A549 (cell line): ENCODE measurements around the gene TSHR. TPM values are rescaled to one million over a fixed set of nuclear protein-coding genes. Genes with fewer than 3 reads are reported as not detected.

ENCODE experiments used
- ATAC-seq, 2 experiments: fragments of 200-7000 bp in 1 of 2; fragments of >200 bp in 1 of 2; cut with Nextera tagmentation in 1 of 2; cut with Tn5 transposase in 1 of 2; 3 replicates each; pipeline versions ENCODE4 v1.8.0 to v1.9.1; 2018 to 2020; ENCODE audit warnings: mild to moderate bottlenecking in 1 of 2, moderate library complexity in 1 of 2
- CTCF ChIA-PET: fragments of 300-600 bp; sonication (Branson Sonifier 250); formaldehyde crosslinking; extraction: SDS; loops from one replicate; lab custom pipeline; 2021; ENCODE audit warnings: antibody characterized with exemption, inconsistent platforms; lab: Yijun Ruan, JAX
- POLR2A ChIA-PET: fragments of 350-600 bp; formaldehyde crosslinking; extraction: SDS; loops from one replicate; lab custom pipeline; 2021; ENCODE audit warnings: antibody characterized with exemption, inconsistent platforms; lab: Yijun Ruan, JAX
- DNase-seq, 2 experiments: peaks; one replicate each; pipeline versions ENCODE4 v3.0.0 to v3.0.0-alpha.2; 2011 to 2016; ENCODE audit warnings: low read depth in 1 of 2, low spot score in 1 of 2
- FAIRE-seq: peaks from 2 replicates; lab custom pipeline; 2011; peaks lifted over from hg19 to GRCh38; lab: Jason Lieb, UNC
- H3K27ac ChIP-seq, 2 experiments: fragments of >200 bp; sonication (Bioruptor Twin); formaldehyde crosslinking; 3 replicates each; pipeline ENCODE4 v1.5.1; 2016 to 2017
- H3K4me1 ChIP-seq: fragments of >200 bp; sonication (Bioruptor Twin); formaldehyde crosslinking; 3 replicates; pipeline ENCODE4 v1.6.1; 2016
- H3K4me2 ChIP-seq: fragments of >200 bp; sonication (Bioruptor Twin); formaldehyde crosslinking; 3 replicates; pipeline ENCODE4 v1.6.1; 2016
- H3K4me3 ChIP-seq: fragments of >200 bp; sonication (Bioruptor Twin); formaldehyde crosslinking; 3 replicates; pipeline ENCODE4 v1.5.1; 2016
- H3K9me3 ChIP-seq: fragments of >200 bp; sonication (Bioruptor Twin); formaldehyde crosslinking; 3 replicates; pipeline ENCODE4 v1.6.1; 2016
- BHLHE40 ChIP-seq: IDR thresholded peaks from 2 replicates; pipeline ENCODE4 v1.6.1; 2012; ENCODE audit warnings: low read depth, low read length, inconsistent platforms
- CBX8 ChIP-seq: fragments of 200-600 bp; sonication (generic); IDR thresholded peaks from 2 replicates; pipeline ENCODE4 v1.6.1; 2016
- CEBPB ChIP-seq, 2 experiments: fragments of >200 bp in 1 of 2; sonication (Bioruptor Twin) in 1 of 2; formaldehyde crosslinking in 1 of 2; IDR thresholded peaks; 2 replicates each; pipeline ENCODE4 v1.6.1; 2012 to 2016
- CHD2 ChIP-seq: fragments of 150-350 bp; IDR thresholded peaks from 2 replicates; pipeline ENCODE4 v1.6.1; 2014; ENCODE audit warnings: low read length; ENCODE audit not compliant: partially characterized antibody
- CHD4 ChIP-seq: fragments of 200-600 bp; sonication (generic); IDR thresholded peaks from 2 replicates; pipeline ENCODE4 v1.6.1; 2016; ENCODE audit warnings: antibody characterized with exemption, mild to moderate bottlenecking, borderline replicate concordance
- EHF ChIP-seq: fragments of 250-450 bp; sonication (Bioruptor Pico); IDR thresholded peaks from 2 replicates; pipeline ENCODE4 v1.5.0; 2020; ENCODE audit warnings: mild to moderate bottlenecking
- HES2 ChIP-seq: fragments of >200 bp; sonication (Bioruptor Twin); formaldehyde crosslinking; IDR thresholded peaks from 2 replicates; pipeline ENCODE4 v1.6.1; 2016
- HMGXB4 ChIP-seq: fragments of 250-450 bp; sonication (Bioruptor Pico); IDR thresholded peaks from 2 replicates; pipeline ENCODE4 v1.5.0; 2021; ENCODE audit warnings: mild to moderate bottlenecking, moderate library complexity, borderline replicate concordance
- HOXA7 ChIP-seq: fragments of 250-450 bp; sonication (Bioruptor Pico); IDR thresholded peaks from 2 replicates; pipeline ENCODE4 v1.5.0; 2020; ENCODE audit warnings: mild to moderate bottlenecking, moderate library complexity
- HOXB13 ChIP-seq: fragments of 250-450 bp; sonication (Bioruptor Pico); IDR thresholded peaks from 2 replicates; pipeline ENCODE4 v1.5.0; 2020; ENCODE audit warnings: low read depth, mild to moderate bottlenecking, moderate library complexity
- HOXB5 ChIP-seq: fragments of 250-450 bp; sonication (Bioruptor Pico); IDR thresholded peaks from 2 replicates; pipeline ENCODE4 v1.5.0; 2020; ENCODE audit warnings: mild to moderate bottlenecking, moderate library complexity
- JUNB ChIP-seq: fragments of >200 bp; sonication (Bioruptor Twin); formaldehyde crosslinking; IDR thresholded peaks from 2 replicates; pipeline ENCODE4 v1.6.1; 2016
- MAZ ChIP-seq: fragments of 150-350 bp; IDR thresholded peaks from 2 replicates; pipeline ENCODE4 v1.6.1; 2014; ENCODE audit warnings: antibody characterized with exemption, low read depth, low read length, borderline replicate concordance
- NFE2L2 ChIP-seq: fragments of 150-350 bp; conservative IDR thresholded peaks from 2 replicates; pipeline ENCODE4 v1.6.1; 2014; ENCODE audit warnings: low read length
- NPAS2 ChIP-seq: fragments of 250-450 bp; sonication (Bioruptor Pico); IDR thresholded peaks from 2 replicates; pipeline ENCODE4 v1.8.0; 2022; ENCODE audit warnings: mild to moderate bottlenecking, moderate library complexity, borderline replicate concordance
- PHF8 ChIP-seq: fragments of 200-600 bp; sonication (generic); IDR thresholded peaks from 2 replicates; pipeline ENCODE4 v1.6.1; 2016; ENCODE audit warnings: low read depth, mild to moderate bottlenecking, antibody characterized with exemption, moderate library complexity, borderline replicate concordance
- POLR2A ChIP-seq: IDR thresholded peaks from 2 replicates; pipeline ENCODE4 v1.6.1; 2012; ENCODE audit warnings: mild to moderate bottlenecking, low read length
- RCOR1 ChIP-seq: fragments of 150-350 bp; IDR thresholded peaks from 2 replicates; pipeline ENCODE4 v1.6.1; 2014; ENCODE audit warnings: antibody characterized with exemption, low read length, low read depth
- RFX5 ChIP-seq: fragments of 450-650 bp; IDR thresholded peaks from 2 replicates; pipeline ENCODE4 v1.7.1; 2014; ENCODE audit warnings: antibody characterized with exemption, mild to moderate bottlenecking, moderate library complexity
- SREBF2 ChIP-seq: fragments of 450-650 bp; IDR thresholded peaks from 2 replicates; pipeline ENCODE4 v1.6.1; 2014; ENCODE audit warnings: mild to moderate bottlenecking, moderate library complexity
- TFCP2L1 ChIP-seq: fragments of 250-450 bp; sonication (Bioruptor Pico); IDR thresholded peaks from 2 replicates; pipeline ENCODE4 v1.5.0; 2021; ENCODE audit warnings: mild to moderate bottlenecking
- TP53 ChIP-seq: fragments of 250-450 bp; sonication (Bioruptor Pico); IDR thresholded peaks from 2 replicates; pipeline ENCODE4 v1.5.0; 2021; ENCODE audit warnings: mild to moderate bottlenecking, moderate library complexity
- ZC3H11A ChIP-seq: fragments of 450-650 bp; IDR thresholded peaks from 2 replicates; pipeline ENCODE4 v1.6.1; 2014; ENCODE audit warnings: antibody characterized with exemption, mild to moderate bottlenecking
- ZFP36 ChIP-seq: fragments of 450-650 bp; IDR thresholded peaks from 2 replicates; pipeline ENCODE4 v1.6.1; 2014; ENCODE audit warnings: borderline replicate concordance; ENCODE audit not compliant: partially characterized antibody
- ZNF302 ChIP-seq: fragments of 250-450 bp; sonication (Bioruptor Pico); IDR thresholded peaks from 2 replicates; pipeline ENCODE4 v1.9.0; 2021; ENCODE audit warnings: inconsistent platforms, mild to moderate bottlenecking, moderate library complexity
- ZSCAN20 ChIP-seq: fragments of 250-450 bp; sonication (Bioruptor Pico); IDR thresholded peaks from 2 replicates; pipeline ENCODE4 v1.8.0; 2022; ENCODE audit warnings: mild to moderate bottlenecking, moderate library complexity
- WGBS: methylation state at CpG from one replicate; pipeline ENCODE4 v1.1.6; 2017; ENCODE audit errors: missing lambda C conversion rate; 5-methylcytosine and 5-hydroxymethylcytosine counted together
- polyA plus RNA-seq, 4 experiments: library from polyadenylated mRNA; depleted of rRNA in 3 of 4; stranded (reverse); fragments of >200 nt; fragmentation: RNase III in 1 of 4; extraction: RNeasy Plus Mini Kit Qiagen cat#74134 plus additional on column Dnase treatment in 1 of 4; gene quantifications; 2 replicates in 3 of 4; 3 replicates in 1 of 4; pipeline ENCODE4 v1.2.3, GENCODE V29; 2011 to 2017
- TF ChIP-seq, protein P1 (sequence below): IDR thresholded peaks from 2 replicates; pipeline ENCODE4 v1.6.1; 2012
- TF ChIP-seq, protein P2 (sequence below): fragments of 250-450 bp; sonication (Bioruptor Pico); IDR thresholded peaks from 2 replicates; pipeline ENCODE4 v1.5.0; 2020; ENCODE audit warnings: low read depth, mild to moderate bottlenecking, moderate library complexity

The TSHR gene
- polyA plus RNA-seq, 2 of the 4 experiments (the other 2 are of a cell fraction): not detected

- DNase-seq (no peak), FAIRE-seq (no peak), ATAC-seq (no peak)
- POLR2A ChIA-PET: no interaction called here
- no peak overlapping the region for H3K4me3 ChIP-seq
- CTCF ChIA-PET: no interaction called here
- TF ChIP-seq NFE2L2 (no peak), NPAS2 (CRISPR knock-in tag) (no peak), ZFP36 (no peak), JUNB (no peak), HOXB13 (no peak), EHF (CRISPR knock-in tag) (no peak), CBX8 (no peak), HMGXB4 (CRISPR knock-in tag) (no peak), TP53 (CRISPR knock-in tag) (no peak), SREBF2 (no peak), CHD2 (no peak), ZSCAN20 (no peak), ZC3H11A (no peak), RCOR1 (no peak), POLR2A (no peak), TFCP2L1 (no peak), HOXA7 (CRISPR knock-in tag) (no peak), PHF8 (no peak)
- TF ChIP-seq, protein P1, sequence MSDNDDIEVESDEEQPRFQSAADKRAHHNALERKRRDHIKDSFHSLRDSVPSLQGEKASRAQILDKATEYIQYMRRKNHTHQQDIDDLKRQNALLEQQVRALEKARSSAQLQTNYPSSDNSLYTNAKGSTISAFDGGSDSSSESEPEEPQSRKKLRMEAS: no peak
- TF ChIP-seq, protein P2, sequence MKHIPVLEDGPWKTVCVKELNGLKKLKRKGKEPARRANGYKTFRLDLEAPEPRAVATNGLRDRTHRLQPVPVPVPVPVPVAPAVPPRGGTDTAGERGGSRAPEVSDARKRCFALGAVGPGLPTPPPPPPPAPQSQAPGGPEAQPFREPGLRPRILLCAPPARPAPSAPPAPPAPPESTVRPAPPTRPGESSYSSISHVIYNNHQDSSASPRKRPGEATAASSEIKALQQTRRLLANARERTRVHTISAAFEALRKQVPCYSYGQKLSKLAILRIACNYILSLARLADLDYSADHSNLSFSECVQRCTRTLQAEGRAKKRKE (CRISPR knock-in tag): no peak
- no peaks in the 10 kb centered on the region for H3K4me1 ChIP-seq
- peaks cover 4% of the 10 kb centered on the region; the same call in 1 of the 3 replicates for H3K9me3 ChIP-seq
- no peak overlapping the region for H3K27ac ChIP-seq
- 63% methylated on average over 2 of the region's 2 CpGs for WGBS
- H3K4me2 ChIP-seq: no peak overlapping the region
Measured at GRCh38 chr14:81093651-81094050, 138.2 kb downstream of the TSHR start.

DNA sequence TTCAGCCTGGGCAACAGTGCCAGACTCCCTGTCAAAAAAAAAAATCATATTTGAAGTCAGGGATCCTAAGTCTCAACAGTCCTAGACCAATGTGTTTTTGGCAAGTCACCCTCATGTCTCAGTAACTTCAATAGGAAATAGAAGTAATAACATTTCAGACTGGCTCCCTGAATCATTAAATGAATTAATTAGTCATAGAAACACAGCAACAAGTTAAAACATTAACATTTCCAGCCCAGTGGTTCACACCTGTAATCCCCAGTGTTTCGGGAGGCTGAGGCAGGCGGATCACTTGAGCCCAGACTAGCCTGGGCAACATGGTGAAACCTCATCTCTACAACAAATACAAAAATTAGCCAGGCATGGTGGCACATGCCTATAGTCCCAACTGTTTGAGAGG lies 140.1 kb downstream of the TSHR start:
- POLR2A ChIA-PET: no interaction called here
- Histone ChIP-seq H3K27ac (no peak overlapping the region), H3K4me1 (no peaks in the 10 kb centered on the region), H3K4me3 (no peak overlapping the region), H3K4me2 (no peak overlapping the region), H3K9me3 (peaks cover 4% of the 10 kb centered on the region; the same call in 1 of the 3 replicates)
- no peak for TF ChIP-seq BHLHE40
- TF ChIP-seq ZSCAN20: no peak
- no peak for TF ChIP-seq MAZ
- TF ChIP-seq POLR2A: no peak
- TF ChIP-seq ZNF302 (CRISPR knock-in tag): no peak
- TF ChIP-seq CEBPB (IDR thresholded peaks at IDR 0.05): no peak
- no peak for TF ChIP-seq ZFP36
- CTCF ChIA-PET: no interaction called here
- no peak for FAIRE-seq
- no peak for ATAC-seq
- no peak for DNase-seq
- WGBS: 30% methylated on average over 2 of the region's 2 CpGs

- Histone ChIP-seq H3K27ac (no peak overlapping the region), H3K4me1 (no peaks in the 10 kb centered on the region), H3K4me3 (no peak overlapping the region), H3K9me3 (peaks cover 4% of the 10 kb centered on the region; the same call in 1 of the 3 replicates), H3K4me2 (no peak overlapping the region)
- CTCF ChIA-PET: interaction anchor here (1.1 to 1.2 kb wide), 2 partner anchors 22 to 101 kb away, joined by 3 read pairs; no protein-coding TSS in a partner anchor
- FAIRE-seq (no peak), ATAC-seq (no peak), DNase-seq (no peak)
- TF ChIP-seq HES2 (no peak), CHD4 (no peak), PHF8 (no peak), JUNB (no peak), HOXB5 (CRISPR knock-in tag) (no peak), RFX5 (no peak)
- WGBS: 63% methylated on average over 3 of the region's 3 CpGs
- POLR2A ChIA-PET: no interaction called here
Measured at GRCh38 chr14:81096656-81097055, 141.2 kb downstream of the TSHR start.
